Tibial nerve (tissue), 4 donors: ENCODE measurements around the gene FAM114A2.

Experiments used
- CTCF ChIP-seq, 5 experiments: fragments of 200-600 bp in 3 of 5; fragments of 450-650 bp in 2 of 5; sonication (generic) in 3 of 5; IDR thresholded peaks; one replicate each; pipeline ENCODE4 v1.5.1; 2016 to 2019; ENCODE audit warnings: antibody characterized with exemption in 5 of 5, mild to moderate bottlenecking in 3 of 5, moderate library complexity in 2 of 5
- EP300 ChIP-seq, 2 donors: sonication (generic); formaldehyde crosslinking; IDR thresholded peaks; one replicate each; pipeline ENCODE4 v1.6.1; 2017; ENCODE audit warnings: antibody characterized with exemption in 2 of 2, mild to moderate bottlenecking in 1 of 2
- POLR2A ChIP-seq, 2 donors: fragments of 450-650 bp; IDR thresholded peaks; one replicate each; pipeline ENCODE4 v1.6.1; 2017; ENCODE audit warnings: antibody characterized with exemption in 2 of 2, mild to moderate bottlenecking in 2 of 2, moderate library complexity in 2 of 2

DNA sequence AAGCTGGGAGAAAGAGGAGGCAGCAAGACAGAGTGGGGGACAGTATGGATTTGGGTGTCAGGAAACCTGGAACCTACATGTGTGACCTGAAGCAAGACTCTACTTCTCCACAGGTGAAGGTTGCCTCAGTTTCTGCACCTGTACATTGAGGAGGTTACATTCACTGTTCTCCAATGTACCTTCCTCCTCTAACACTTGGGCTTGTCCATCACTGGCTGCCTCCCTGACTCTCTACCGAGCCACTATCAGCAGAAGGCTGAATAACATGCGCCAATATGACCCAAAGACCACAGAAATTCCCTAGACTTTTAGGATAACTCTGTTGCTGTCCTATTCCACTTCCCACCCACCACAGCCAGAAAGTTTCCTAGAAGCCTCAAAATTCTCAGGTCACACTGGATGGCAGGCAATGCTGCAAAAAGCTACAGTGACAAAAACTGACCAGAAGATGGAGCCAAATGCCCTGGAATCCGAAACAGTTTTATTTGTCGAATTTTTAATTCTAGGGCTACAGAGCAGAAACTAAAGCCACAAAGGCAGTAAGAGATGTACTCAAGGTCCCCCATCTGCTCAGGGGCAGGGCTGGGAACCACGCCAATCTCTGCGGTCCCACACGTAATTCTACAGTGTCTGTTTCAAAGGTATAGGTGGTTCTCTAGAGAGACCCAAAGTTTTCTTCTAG is 64.4 kb downstream of the FAM114A2 start:
- TF ChIP-seq CTCF (IDR thresholded peaks at IDR 0.05) (peak; percentile 50 to 65 (median 61)), EP300 (IDR thresholded peaks at IDR 0.05) (no peak), POLR2A (IDR thresholded peaks at IDR 0.05) (no peak)
